ENCODE measurements around the gene ZP2.
"Not testable (repeated sequence)": the region's sequence is repeated elsewhere in the genome, so short reads cannot be mapped to it uniquely, and the experiment has no call there.

ZP2 gene

DNA sequence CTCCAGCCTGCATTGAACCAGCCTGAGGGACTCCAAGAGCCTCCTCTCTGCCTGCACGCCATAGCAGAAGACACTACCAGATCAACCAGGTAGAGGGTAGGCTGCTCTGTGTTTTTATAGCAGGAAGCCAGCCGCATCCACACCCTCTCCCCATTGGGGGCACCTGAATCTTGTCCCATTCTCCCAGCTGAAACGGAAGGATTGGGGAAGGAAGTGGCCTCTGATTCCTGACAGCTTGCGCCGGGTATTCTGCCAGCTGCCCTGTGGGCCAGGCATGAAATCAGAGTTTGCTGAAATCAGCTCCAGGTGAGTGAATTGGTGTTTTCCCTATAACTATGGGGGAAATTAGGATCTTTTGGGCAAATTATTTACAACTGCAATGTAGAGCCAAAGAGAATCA, at the start of gene ZP2:
TSS of gene ZP2 (minus strand) at position 89 of the 400 bp plus-strand sequence. CDS start at position 62, 27 bp downstream.
- no peak for DNase-seq

DNA sequence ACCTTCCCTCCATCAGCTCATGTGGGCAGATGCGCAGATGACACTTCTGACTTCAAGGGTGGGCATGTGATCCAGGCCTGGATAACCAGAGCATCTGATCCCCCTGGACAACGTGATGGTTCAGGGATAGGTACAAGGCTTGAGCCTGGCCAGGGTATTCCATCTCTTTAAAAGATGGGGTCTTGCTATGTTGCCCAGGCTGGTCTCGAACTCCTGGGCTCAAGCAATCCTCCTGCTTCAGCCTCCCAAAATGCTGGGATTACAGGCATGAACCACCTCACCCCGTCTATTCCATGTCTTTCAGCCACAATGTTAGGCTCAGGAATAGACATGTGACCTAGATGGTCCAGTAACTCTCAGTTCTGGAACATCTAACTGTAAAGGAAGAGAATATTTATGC, 45.9 kb upstream of the ZP2 start:
- no peak for DNase-seq

DNA sequence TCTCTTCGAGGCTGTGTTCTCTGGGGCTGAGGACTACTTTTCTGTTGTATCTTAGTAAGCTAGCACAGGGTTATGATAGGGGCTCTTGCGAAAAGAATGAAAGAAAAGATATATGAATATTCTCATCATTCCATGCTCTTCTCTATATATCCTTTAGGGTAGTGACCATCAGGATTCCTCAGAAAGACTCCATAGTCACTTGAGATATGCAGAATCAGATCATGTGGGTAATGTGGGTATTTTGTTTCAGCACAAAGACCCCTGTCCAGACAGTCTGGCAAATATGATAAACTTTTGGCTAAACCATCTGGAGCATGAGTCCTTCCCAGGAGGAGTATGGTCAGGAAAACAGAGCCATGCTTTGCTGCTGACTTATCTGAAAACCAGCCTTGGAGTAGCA, 45.3 kb upstream of the ZP2 start:
- DNase-seq = no peak

DNA sequence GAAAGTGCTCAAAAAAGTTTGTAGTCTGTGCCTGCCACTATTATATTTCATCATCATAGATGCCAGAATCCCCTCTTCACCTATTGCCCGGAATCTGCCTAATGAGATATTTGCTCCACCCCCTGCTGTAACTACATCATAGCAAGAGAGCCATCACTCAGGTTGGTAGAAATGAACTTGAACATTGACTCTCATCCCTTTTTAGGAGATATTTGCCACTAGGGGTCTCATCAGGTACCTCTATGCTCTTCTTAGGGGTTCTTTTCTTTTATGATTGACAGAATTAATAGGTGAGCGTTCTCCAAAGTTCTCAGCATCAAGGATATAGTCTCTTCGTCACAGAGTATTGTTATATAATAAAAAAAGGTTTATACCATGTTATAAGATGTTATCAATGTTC, 42.1 kb upstream of the ZP2 start:
- no peak for DNase-seq

DNA sequence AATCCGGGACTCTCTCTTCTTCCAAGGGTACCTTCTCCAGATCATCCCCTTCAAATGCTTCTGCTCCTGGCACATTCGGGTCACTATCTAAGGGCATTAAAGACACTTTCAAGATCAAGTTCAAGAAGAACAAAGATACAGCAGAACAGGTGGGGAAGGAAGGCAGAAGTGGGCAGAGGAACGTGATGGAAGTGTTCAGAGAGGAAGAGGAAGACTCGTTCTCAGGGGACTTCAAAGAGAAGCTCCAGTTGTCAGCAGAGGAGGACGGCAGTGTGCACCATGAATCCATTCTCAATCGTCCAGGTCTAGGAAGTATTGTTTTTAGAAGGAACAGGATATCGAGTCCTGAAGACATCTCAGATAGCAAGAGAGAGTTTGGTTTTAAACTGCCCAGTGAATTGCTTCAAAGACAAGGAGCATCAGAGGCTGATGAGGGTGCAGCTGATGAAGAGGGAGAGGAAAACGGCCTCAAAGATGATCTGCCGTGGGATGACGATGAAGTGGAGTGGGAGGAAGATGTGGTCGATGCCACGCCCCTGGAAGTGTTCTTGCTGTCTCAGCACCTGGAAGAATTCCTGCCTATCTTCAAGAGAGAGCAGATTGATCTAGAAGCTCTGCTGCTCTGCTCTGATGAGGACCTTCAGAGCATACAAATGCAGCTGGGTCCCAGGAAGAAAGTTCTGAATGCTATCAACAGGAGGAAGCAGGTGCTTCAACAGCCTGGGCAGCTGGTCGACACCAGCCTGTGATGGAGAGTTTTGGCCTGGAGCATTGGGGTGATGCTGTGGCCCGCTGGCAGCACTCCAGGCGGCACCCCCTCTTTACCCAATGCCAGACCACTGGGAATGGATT, 38.9 kb upstream of the ZP2 start:
- no peak for DNase-seq

DNA sequence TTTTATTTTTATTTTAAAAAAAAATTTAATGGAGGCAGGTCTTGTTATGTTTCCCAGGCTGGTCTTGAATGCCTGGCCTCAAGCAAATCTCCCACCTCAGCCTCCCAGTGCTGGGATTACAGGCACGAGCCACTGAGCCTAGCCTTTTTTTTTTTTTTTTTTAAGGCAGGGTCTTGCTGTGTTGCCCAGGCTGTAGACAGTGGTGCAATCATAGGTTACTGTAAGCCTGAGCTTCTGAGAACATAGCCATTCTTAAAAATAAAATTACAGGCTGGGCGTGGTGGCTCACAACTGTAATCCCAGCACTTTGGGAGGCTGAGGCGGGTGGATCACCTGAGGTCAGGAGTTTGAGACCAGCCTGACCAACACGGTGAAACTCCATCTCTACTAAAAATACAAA, 36.8 kb upstream of the ZP2 start:
- not testable (repeated sequence) for DNase-seq

DNA sequence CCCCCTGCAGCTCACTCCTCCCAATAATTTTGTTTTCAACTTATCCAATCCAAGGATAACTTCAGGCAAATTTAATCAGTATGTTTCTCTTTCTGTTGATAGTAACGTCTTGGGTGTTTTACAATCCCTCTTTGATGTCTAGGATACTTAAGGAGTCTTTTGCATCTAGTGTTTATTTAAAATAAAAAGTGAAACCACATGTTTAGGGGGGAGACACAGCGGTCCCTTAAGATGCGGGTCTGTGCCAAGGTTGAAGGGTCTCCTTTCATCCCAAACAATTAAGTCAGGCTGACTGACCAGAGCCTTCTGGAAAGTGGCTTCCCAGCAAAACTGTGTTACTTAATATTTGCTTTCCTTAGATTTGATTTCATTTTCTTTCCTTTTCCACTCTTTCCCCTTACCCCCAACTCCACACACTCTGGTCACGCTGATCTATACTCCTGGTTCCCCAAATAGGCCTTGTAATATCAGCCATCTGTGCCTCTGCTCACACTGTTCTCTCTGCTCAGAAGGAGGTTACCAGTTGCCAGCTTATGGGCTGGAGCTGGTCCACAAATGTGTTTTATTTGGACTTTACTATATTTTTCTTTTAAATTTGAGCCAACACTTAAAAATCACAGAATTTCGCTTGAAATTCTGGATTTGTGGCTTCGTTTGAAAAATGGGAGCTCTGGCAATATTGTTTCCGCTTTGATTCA, 33.3 kb upstream of the ZP2 start:
- no peak for DNase-seq

DNA sequence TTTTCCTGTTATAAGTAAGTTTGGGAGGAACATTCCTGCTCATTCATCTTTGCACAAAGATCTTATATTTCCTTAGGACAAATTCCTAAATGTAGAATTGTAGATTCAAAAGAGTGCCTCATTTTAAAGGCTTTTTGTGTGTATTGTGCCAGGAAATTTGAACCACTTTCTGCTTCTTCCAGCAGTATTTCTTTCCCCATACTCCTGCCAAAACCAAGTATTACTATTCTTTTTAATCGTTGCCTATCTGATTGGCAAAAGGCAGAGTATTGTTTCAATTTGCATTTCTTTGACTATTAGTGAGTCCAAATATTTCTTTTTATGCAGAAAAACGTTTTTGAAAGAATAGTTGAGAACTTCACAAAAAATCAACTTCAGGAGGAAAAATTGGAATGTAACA, 31.4 kb upstream of the ZP2 start:
- DNase-seq = no peak

DNA sequence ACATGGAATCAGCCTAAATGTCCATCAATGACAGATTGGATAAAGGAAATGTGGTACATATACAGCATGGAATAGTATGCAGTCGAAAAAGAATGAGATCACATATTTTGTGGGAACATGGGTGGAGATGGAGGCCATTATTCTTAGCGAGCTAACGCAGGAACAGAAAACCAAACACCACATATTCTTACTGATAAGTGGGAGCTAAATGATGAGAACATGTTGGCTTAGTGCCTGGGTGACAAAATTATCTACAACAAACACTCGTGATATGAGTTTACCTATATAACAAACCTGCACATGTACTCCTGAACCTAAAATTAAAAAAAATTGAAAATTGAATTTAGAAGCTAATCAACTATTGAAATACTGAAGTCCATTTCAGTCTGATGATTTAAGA, 28.3 kb upstream of the ZP2 start:
- no peak for DNase-seq

DNA sequence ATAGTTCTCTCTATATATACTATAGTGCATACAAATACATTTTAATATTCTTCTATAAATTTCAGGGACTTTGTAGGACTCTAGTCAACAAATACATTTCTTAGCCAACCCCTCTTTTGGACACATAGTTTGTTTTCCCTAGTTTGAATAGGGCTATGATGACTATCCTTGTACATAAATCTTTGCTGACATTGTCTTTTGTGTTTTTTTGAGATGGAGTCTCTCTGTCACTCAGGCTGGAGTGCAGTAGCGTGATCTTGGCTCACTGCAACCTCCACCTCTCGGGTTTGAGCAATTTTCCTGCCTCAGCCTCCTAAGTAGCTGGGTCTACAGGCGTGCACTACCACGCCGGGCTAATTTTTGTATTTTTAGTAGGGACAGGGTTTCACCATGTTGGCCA, 25.5 kb upstream of the ZP2 start:
- DNase-seq = no peak

DNA sequence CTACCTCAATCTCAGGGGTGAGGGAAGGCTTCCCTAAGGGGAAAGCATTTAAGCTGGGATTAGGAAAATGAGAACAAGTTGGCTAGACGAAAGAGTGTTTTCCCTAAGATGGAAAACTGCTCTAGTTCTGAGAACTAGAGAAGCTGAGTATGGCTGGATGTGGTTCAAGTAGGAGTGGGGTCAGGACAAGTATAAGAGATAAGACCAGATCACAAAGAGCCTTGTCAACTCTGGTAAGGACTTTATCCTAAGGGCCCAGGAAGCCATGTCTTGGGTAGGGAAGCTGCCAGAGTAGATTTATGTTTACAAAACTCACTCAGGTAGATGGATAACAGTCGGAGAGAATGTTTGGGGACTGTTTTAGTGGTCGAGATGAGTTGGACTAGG, 23.8 kb upstream of the ZP2 start:
- DNase-seq = no peak

DNA sequence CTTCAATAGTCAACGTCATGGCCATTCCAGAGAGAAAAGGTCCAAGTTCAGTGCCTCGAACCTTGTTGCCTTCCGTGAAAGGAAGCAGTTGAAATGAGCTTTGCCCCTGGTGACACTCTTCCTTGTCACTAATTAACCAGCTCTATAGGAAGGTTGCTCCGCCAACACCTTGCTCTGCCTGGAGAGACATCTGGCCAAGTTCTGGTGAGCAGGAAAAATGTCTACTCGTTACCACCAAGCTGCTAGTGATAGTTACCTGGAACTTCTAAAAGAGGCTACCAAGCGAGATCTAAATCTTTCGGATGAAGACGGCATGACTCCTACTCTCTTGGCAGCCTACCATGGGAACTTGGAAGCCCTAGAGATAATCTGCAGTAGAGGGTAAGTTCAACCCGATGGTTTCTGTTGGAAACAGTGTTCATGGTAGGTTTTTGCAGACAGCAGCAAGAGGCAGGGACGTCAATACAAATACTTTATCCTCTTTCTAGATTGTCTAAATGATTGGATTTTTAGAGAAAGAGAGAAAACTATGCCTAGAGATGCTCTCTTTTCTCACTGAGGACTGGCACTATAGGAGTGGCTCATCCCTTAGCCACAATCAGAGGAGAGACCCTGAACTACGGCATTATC, 22.3 kb upstream of the ZP2 start, which contains the start of gene ANKS4B:
TSS of gene ANKS4B (plus strand) at position 179 of the 630 bp plus-strand sequence. CDS start at position 218, 39 bp downstream.
- DNase-seq = no peak

DNA sequence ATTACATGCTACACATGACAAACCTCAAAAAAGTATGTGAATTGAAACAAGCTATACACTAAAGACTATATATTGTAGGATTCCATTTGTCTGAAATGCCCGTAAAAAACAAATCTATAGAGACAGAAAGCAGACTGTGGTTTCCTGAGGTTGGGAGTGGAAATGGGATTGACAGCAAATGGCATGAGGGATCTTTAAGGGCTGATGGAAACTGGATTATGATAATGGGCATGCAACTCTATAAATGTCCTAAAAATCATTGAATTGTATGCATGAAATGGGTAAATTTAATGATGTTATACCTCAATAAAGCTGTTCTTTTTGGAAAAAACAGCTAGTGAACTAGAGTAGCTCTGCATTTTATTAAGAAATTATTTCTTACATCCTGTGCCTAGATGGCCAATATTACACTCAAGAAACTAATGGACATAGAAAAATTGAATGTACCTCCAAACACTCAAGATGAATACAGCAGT, 21.7 kb upstream of the ZP2 start:
- no peak for DNase-seq

DNA sequence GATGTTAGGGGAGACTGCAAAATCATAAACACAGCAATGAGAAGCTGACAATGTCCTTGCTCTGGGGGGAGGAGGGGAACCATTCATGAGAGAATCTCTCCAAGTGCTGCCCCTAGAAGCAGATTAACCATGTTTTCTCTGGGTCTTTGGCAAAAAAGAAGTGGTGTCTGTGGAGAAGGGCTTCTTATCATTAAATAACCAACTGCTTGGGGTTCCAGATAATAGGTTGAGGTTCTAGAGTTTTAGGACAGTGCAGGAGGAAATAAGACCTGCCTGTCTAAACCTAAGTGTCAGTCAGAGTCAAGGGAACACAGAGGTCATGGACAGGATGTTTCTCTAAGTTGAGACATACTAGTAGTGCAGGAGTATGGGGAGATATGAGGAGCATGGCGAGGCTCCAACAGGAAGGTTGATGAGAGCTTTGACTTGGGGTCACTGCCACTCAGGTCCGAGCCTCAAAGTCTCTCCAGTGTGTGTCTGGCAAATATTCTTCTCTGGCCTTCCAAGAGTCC, 17.0 kb upstream of the ZP2 start:
- DNase-seq = no peak

DNA sequence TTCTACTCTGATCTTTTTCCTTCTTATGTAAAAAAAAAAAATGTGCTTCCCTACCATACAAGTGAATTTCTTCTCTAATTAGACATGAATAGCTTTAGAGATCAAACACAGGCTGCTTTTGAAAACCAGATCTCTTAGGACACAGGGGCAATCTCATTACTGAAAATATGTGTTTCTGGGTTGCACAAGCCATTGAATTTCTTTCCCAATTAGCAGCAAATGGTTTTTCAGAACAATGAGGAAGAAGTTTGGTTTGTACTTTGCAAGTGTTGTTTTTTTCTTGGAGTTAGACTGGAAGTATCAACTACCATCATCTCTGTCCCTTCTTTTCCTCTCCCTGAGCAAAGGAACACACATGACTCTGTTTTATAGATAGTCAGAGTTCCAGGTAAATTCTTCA, 16.5 kb upstream of the ZP2 start:
- no peak for DNase-seq

DNA sequence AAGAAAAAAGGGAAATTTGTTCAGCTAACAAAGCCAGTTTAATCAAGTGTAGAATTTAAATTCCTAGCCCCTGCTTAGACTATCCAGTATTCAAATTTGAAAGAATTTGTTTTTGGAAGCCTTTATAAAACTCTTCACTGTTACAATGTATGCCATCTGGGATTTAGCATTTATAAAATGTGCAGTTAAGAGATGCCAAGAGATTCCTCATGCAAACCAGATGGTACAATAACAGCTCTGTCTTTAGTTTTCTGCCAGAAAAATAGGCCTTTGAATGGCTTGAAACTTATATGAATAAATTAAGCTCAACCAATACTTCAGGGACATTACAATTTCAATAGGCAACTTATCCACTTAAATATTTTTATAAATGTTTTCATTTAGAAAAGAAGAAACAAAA, 15.4 kb upstream of the ZP2 start:
- no peak for DNase-seq

DNA sequence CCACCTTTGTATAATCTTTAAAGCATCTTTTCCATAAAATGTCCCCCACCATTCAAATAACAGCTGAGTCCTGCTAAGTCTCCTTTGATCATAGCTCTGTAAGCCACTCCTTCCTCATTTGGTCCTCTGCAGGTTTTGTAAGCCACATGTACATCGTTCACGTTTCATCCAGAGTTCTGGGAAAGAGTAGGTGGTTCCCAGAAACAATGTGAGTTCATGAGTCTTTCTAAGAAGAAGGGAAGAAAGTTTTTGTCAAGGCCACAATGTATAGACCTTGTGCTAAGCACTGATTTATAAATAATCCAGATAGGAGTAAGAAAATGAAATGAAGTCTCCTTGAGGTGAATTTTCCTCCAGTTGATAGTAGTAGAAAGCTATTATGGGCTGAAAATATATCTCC, 13.4 kb upstream of the ZP2 start:
- no peak for DNase-seq

DNA sequence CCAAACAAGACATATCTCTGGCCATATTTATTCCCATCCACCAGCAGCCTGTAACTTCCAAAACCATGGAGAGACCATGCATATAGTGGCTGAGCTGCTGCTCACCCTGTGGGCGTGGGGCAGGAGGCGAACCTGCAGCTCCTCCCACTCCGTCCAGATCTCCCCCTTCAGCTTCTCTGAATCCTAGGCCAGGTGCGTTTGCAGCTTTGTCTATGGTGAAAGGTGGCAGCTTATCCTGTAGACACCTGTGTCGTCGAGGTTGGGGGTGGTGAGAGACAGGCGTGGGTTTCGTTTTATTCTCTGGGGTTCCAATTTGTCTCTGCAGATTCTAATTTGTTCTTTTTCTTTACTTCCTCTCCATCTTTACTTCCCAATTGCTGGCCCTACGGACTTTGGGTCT, 12.4 kb upstream of the ZP2 start:
- no peak for DNase-seq

DNA sequence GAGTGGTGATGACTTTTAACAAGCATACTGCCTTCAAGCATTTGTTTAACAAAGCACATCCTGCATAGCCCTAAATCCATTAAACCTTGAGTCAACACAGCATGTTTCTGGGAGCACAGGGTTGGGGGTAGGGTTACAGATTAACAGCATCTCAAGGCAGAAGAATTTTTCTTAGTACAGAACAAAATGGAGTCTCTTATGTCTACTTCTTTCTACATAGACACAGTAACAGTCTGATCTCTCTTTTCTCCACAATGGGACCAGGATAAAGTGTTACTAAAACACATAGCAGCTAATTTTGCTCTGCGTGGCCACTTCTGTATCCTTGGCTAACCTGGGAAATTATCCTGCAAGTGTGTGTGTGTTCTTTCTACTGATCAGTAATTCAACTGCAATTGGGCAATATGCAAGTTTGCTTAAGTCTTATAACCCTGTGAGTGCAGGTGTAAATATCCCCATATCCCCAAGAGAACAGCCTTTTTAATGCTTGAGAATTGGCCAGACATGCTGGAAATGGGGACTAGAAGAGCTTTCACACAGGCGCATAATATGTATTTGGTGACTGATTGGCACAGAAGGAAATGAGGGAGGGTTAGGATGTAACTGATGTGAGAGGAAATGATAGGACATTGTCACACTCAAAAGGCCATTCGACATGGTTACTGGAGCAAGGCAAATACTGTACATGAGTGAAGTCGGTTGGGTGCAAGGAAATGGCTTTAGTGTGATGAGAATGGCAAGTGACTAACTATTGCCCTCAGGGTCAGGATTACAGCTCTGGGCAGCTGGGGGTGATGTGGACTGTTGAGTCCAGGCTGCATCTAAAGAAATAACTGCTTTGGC, 11.3 kb upstream of the ZP2 start:
- no peak for DNase-seq

DNA sequence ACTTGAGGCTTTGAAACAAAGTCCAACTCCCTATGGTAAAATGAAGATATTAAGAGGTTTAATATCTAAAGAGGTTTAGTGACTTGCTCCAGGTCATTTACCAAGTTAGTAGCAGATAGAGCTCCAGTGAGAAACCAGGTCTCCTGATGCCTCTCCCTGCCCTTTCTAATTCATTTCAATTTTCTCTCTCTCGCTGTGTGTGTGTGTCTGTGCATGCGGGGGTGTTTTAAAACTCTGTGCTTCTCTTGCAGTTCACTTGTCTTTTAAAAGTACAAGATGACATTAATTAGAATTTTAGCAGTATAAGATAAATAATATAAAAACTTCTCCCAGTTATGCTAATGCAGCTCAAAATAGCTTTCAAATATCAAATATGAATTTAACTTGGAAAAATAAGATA, 8.2 kb upstream of the ZP2 start:
- no peak for DNase-seq

DNA sequence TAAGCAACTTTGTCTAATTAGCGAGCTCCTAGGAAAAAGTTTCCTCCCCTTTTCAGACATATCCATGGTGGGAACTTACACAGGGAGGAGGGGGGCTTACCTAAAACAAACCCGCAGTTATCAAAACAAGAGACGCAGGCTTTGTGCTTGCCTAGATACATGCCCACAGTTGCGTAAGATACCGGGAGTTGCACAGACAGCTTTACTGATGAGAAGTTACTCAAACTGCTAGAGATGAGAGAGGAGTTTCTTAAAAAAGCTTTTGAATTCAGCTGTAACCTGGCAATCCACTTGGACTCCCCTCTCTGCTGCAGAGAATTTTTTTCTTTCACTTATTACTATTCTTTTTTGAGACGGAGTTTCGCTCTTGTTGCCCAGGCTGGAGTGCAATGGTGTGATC, 6.8 kb upstream of the ZP2 start:
- DNase-seq = no peak

DNA sequence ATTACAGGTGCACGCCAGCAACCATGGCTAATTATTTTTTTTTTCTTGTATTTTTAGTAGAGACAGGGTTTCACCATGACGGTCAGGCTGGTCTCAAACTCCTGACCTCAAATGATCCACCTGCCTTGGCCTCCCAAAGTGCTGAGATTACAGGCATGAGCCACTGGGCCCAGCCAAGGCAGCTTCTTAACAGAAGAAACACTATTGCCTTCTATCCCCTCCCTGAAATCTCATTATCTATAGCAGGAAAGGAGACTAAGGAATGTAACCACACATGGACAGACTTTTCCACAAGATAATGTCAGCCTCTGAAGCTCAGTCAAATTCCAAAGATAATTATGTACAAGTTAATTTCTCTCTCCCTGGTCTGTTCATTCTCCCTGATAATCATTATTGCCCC, 5.7 kb upstream of the ZP2 start:
- DNase-seq = no peak

DNA sequence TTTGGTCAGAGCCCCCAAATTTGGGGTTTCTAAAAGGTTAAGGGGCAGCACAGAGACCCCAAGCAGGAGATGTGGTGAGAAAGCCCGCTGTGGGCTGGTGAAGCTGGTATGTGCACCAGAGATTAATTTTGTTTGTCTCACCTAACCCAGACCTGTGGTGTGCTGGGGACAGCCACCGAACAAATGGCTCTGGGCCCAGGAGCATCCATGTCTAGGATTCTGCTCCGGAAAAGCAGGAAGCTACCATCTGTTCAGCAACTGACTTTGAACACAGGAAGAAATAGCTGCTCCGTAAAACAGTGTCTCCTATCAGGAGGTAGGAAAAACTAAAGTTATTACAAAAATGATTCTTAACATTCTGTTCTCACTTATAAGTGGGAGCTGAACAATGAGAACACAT, 2.7 kb upstream of the ZP2 start:
- DNase-seq = no peak

Measured in kidney glomerular epithelial cell (primary cell).